K562 (cell line): ENCODE data around the gene HAGHL. TPM values are rescaled to one million over a fixed set of nuclear protein-coding genes. Genes with fewer than 3 reads are reported as not detected.
A peak's percentile ranks its signal among the peaks of the same experiment; 100 is the strongest.

Source experiments
- ELF4 ChIP-seq: fragments of 450-650 bp; formaldehyde crosslinking; IDR thresholded peaks from 2 replicates; pipeline ENCODE4 v1.4.0; 2022; ENCODE audit warnings: missing genetic modification characterization
- L3MBTL2 ChIP-seq: fragments of 450-650 bp; IDR thresholded peaks from 2 replicates; pipeline ENCODE4 v1.6.1; 2016; ENCODE audit warnings: mild to moderate bottlenecking, moderate library complexity
- NR2C2 ChIP-seq, 2 experiments: fragments of 200-800 bp in 1 of 2; sonication (Bioruptor generic) in 1 of 2; sonication (generic) in 1 of 2; formaldehyde crosslinking in 1 of 2; IDR thresholded peaks; 2 replicates each; pipeline versions ENCODE4 v1.6.1 to v1.8.0; 2016 to 2022; ENCODE audit warnings: mild to moderate bottlenecking in 1 of 2, missing compliant biosample characterization in 1 of 2, missing genetic modification characterization in 1 of 2, missing genetic modification reagents in 1 of 2
- POLR2B ChIP-seq: fragments of 450-650 bp; IDR thresholded peaks from 2 replicates; pipeline ENCODE4 v1.6.1; 2018; ENCODE audit warnings: low read depth; ENCODE audit not compliant: partially characterized antibody
- POLR3A ChIP-seq: IDR thresholded peaks from 2 replicates; pipeline ENCODE4 v1.6.1; 2011; ENCODE audit warnings: borderline replicate concordance, mild to moderate bottlenecking, moderate library complexity; ENCODE audit not compliant: insufficient read length, insufficient read depth; ENCODE audit errors: extremely low read depth
- PRMT5 ChIP-seq: sonication (generic); formaldehyde crosslinking; IDR thresholded peaks from 2 replicates; pipeline ENCODE4 v1.5.0; 2020; ENCODE audit warnings: missing genetic modification reagents
- RAD51 ChIP-seq: fragments of 450-650 bp; IDR thresholded peaks from 2 replicates; pipeline ENCODE4 v1.7.1; 2016; ENCODE audit warnings: low read depth, mild to moderate bottlenecking, borderline replicate concordance
- ZC3H11A ChIP-seq: IDR thresholded peaks from 2 replicates; pipeline ENCODE4 v1.6.1; 2012; ENCODE audit warnings: low read depth, low read length, improper control_type of control experiment
- ZNF239 ChIP-seq: fragments of 250-450 bp; sonication (Bioruptor Pico); IDR thresholded peaks from 2 replicates; pipeline ENCODE4 v1.4.0; 2020; ENCODE audit warnings: mild to moderate bottlenecking
- ZNF586 ChIP-seq: fragments of 450-650 bp; formaldehyde crosslinking; conservative IDR thresholded peaks from 2 replicates; pipeline ENCODE4 v1.4.0; 2020; ENCODE audit warnings: mild to moderate bottlenecking, moderate library complexity
- ZNF707 ChIP-seq: fragments of 250-450 bp; sonication (Bioruptor Pico); conservative IDR thresholded peaks from 2 replicates; pipeline ENCODE4 v1.8.0; 2022; ENCODE audit warnings: inconsistent platforms, mild to moderate bottlenecking, moderate library complexity
- polyA plus RNA-seq, 8 experiments: library from polyadenylated mRNA; depleted of rRNA in 4 of 8; stranded (reverse) in 5 of 8; unstranded in 3 of 8; fragments of >200 nt; fragmentation: Nextera tagmentation in 2 of 8; fragmentation: Illumina TruSeq in 1 of 8; extraction: Ambion mirVana in 2 of 8; extraction: Trizol in 1 of 8; gene quantifications; 2 replicates each; pipeline versions ENCODE4 v1.2.1 to v1.2.3, GENCODE V29; 2011 to 2014; ENCODE audit warnings: inconsistent platforms in 1 of 8, missing spikeins in 1 of 8
- total RNA-seq, 7 experiments: library from RNA; depleted of rRNA in 6 of 7; stranded (reverse); fragments of >200 nt in 6 of 7; fragmentation: Illumina TruSeq in 2 of 7; extraction: Trizol in 2 of 7; gene quantifications; 2 replicates each; pipeline versions ENCODE4 v1.2.1 to v1.2.3, GENCODE V29; 2011 to 2021; ENCODE audit warnings: low replicate concordance in 1 of 7
- TF ChIP-seq, protein P1 (sequence below): fragments of 450-650 bp; IDR thresholded peaks from 2 replicates; pipeline ENCODE4 v1.6.1; 2016; ENCODE audit warnings: mild to moderate bottlenecking, moderate library complexity
- TF ChIP-seq, protein P2 (sequence below): fragments of 200-400 bp; formaldehyde crosslinking; IDR thresholded peaks from 2 replicates; pipeline ENCODE4 v1.6.1; 2017; ENCODE audit warnings: mild to moderate bottlenecking, low read depth, low read length, moderate library complexity

The HAGHL gene
- total and polyA plus RNA-seq, 9 of the 15 experiments (the other 6 are each of a cell fraction or from before 2014, with no cell fraction given), result 0.31 to 83.4 (median 20.7) TPM

DNA sequence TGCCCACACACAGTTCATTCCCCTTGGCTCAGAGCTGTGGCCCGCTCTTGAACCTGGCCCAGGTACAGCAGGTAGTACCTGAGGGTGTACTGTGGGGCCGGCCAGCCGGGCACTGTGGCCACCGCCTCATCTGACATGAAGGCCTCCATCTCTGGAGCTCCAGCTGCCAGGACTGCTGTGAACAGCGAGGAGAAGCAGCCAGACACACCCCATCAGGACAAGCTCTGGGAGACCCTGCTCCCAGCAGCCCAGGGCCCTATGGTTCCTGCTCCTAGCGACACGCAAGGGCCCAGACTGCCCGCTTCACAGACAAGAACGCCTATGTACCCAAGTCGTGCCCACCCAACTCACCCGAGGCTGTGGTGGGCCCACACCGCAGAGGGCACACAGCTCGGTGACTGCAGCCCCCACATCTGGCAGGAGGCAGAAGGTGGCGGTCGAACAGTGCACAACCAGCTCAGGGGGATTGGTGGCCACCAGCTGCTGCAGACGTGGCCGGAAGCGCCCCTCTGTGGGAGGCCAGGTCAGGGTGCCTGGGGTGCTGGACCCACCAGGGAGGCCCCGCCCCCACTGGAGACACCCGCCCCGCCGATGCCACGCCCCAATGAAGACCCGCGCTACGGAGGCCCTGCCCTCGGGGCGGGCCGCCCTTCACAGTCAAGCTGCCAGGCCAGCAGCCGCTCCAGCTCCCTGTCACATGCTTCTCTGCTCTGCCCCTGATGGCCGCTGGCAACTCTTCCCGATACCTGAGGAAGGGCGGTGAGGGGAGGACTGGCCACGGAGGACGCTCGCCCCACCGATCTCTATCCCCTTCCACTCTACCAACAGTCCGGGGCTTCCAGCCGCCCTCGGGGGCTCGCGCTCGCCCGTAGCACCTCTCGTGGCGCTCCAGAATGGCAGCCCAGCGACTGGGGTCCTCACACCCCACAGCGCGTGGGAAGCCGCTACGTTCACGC, 47.8 kb upstream of the HAGHL start (continued):
- TF ChIP-seq, protein P1, sequence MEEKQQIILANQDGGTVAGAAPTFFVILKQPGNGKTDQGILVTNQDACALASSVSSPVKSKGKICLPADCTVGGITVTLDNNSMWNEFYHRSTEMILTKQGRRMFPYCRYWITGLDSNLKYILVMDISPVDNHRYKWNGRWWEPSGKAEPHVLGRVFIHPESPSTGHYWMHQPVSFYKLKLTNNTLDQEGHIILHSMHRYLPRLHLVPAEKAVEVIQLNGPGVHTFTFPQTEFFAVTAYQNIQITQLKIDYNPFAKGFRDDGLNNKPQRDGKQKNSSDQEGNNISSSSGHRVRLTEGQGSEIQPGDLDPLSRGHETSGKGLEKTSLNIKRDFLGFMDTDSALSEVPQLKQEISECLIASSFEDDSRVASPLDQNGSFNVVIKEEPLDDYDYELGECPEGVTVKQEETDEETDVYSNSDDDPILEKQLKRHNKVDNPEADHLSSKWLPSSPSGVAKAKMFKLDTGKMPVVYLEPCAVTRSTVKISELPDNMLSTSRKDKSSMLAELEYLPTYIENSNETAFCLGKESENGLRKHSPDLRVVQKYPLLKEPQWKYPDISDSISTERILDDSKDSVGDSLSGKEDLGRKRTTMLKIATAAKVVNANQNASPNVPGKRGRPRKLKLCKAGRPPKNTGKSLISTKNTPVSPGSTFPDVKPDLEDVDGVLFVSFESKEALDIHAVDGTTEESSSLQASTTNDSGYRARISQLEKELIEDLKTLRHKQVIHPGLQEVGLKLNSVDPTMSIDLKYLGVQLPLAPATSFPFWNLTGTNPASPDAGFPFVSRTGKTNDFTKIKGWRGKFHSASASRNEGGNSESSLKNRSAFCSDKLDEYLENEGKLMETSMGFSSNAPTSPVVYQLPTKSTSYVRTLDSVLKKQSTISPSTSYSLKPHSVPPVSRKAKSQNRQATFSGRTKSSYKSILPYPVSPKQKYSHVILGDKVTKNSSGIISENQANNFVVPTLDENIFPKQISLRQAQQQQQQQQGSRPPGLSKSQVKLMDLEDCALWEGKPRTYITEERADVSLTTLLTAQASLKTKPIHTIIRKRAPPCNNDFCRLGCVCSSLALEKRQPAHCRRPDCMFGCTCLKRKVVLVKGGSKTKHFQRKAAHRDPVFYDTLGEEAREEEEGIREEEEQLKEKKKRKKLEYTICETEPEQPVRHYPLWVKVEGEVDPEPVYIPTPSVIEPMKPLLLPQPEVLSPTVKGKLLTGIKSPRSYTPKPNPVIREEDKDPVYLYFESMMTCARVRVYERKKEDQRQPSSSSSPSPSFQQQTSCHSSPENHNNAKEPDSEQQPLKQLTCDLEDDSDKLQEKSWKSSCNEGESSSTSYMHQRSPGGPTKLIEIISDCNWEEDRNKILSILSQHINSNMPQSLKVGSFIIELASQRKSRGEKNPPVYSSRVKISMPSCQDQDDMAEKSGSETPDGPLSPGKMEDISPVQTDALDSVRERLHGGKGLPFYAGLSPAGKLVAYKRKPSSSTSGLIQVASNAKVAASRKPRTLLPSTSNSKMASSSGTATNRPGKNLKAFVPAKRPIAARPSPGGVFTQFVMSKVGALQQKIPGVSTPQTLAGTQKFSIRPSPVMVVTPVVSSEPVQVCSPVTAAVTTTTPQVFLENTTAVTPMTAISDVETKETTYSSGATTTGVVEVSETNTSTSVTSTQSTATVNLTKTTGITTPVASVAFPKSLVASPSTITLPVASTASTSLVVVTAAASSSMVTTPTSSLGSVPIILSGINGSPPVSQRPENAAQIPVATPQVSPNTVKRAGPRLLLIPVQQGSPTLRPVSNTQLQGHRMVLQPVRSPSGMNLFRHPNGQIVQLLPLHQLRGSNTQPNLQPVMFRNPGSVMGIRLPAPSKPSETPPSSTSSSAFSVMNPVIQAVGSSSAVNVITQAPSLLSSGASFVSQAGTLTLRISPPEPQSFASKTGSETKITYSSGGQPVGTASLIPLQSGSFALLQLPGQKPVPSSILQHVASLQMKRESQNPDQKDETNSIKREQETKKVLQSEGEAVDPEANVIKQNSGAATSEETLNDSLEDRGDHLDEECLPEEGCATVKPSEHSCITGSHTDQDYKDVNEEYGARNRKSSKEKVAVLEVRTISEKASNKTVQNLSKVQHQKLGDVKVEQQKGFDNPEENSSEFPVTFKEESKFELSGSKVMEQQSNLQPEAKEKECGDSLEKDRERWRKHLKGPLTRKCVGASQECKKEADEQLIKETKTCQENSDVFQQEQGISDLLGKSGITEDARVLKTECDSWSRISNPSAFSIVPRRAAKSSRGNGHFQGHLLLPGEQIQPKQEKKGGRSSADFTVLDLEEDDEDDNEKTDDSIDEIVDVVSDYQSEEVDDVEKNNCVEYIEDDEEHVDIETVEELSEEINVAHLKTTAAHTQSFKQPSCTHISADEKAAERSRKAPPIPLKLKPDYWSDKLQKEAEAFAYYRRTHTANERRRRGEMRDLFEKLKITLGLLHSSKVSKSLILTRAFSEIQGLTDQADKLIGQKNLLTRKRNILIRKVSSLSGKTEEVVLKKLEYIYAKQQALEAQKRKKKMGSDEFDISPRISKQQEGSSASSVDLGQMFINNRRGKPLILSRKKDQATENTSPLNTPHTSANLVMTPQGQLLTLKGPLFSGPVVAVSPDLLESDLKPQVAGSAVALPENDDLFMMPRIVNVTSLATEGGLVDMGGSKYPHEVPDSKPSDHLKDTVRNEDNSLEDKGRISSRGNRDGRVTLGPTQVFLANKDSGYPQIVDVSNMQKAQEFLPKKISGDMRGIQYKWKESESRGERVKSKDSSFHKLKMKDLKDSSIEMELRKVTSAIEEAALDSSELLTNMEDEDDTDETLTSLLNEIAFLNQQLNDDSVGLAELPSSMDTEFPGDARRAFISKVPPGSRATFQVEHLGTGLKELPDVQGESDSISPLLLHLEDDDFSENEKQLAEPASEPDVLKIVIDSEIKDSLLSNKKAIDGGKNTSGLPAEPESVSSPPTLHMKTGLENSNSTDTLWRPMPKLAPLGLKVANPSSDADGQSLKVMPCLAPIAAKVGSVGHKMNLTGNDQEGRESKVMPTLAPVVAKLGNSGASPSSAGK, result no peak
- TF ChIP-seq ZNF239 (no peak), ZNF586 (no peak), PRMT5 (CRISPR knock-in tag) (no peak), NR2C2 (CRISPR knock-in tag; IDR thresholded peaks at IDR 0.05) (no peak), NR2C2 (tag; IDR thresholded peaks at IDR 0.05) (no peak), ELF4 (no peak), POLR3A (no peak), RAD51 (peak; percentile 26; the same call in 1 of the 2 replicates), ZNF707 (no peak), ZC3H11A (no peak), POLR2B (peak; percentile 65), L3MBTL2 (peak; percentile 33; the same call in 1 of the 2 replicates)
- TF ChIP-seq, protein P2, sequence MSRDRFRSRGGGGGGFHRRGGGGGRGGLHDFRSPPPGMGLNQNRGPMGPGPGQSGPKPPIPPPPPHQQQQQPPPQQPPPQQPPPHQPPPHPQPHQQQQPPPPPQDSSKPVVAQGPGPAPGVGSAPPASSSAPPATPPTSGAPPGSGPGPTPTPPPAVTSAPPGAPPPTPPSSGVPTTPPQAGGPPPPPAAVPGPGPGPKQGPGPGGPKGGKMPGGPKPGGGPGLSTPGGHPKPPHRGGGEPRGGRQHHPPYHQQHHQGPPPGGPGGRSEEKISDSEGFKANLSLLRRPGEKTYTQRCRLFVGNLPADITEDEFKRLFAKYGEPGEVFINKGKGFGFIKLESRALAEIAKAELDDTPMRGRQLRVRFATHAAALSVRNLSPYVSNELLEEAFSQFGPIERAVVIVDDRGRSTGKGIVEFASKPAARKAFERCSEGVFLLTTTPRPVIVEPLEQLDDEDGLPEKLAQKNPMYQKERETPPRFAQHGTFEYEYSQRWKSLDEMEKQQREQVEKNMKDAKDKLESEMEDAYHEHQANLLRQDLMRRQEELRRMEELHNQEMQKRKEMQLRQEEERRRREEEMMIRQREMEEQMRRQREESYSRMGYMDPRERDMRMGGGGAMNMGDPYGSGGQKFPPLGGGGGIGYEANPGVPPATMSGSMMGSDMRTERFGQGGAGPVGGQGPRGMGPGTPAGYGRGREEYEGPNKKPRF, result no peak
